ENCODE results near the gene ATP6V1G2. TPM values are rescaled to one million over a fixed set of nuclear protein-coding genes. Genes with fewer than 3 reads are reported as not detected.

Gene ATP6V1G2
- total and polyA plus RNA-seq, 2 of the 4 experiments (the other 2 are of a cell fraction): 1.4 to 6.5 TPM

- no peak for TF ChIP-seq SMC3 (IDR thresholded peaks at IDR 0.05; ENCODE audit: low read depth, low read length)
Measured at GRCh38 chr6:31572041-31572911, 25.9 kb upstream of the ATP6V1G2 start, which contains the start of gene LTA (continued).

DNA sequence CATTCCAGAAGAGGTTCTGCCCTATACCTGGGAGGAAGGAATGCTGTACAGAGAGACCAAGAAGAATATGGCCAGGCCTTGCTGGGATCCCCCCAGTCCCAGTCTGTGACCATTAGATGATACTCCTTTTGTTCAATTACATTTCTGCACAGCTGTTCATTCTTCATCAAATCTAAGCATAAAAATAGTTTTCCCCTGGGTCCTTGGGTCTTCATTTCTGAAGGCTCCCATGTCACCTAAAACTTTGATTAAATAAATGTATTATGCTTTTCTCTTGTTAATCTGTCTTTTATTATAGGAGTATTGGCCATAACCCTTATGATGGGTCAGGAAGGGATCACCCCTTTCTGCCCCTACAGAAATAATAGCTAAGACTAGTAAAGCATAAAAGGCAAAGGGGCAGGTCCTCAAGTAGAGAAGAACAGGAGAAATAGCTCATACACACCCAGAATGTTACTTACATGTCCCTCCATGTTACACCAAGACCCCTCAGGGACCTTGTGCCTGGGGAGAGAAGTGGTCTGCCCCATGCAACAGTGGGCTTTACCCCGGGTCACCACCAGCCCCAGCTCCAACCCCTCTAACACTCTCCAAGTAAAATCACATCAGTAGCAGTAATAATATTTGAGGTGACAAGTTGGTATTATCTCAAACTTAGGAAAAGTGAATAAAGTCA lies 23.6 kb upstream of the ATP6V1G2 start:
- H4K91ac ChIP-seq (ENCODE audit: insufficient read depth, low read depth, low read length): no peak overlapping the region
- H2BK120ac ChIP-seq (ENCODE audit: low read depth, low read length): no peak overlapping the region
- no CpG with 5 or more reads among the region's 1 CpG for WGBS, 2 experiments (ENCODE audit: extremely low coverage in 2 of 2, insufficient read length in 1 of 2)
- H3K27ac ChIP-seq (ENCODE audit: insufficient read depth, low read length): no peak overlapping the region
- CTCF ChIA-PET: interaction anchor here (0.7 kb wide), 1 partner anchor 607 kb away, joined by 3 read pairs; no protein-coding TSS in a partner anchor
- POLR2A ChIA-PET (ENCODE audit: unreplicated experiment): interaction anchor here (0.6 kb wide), 1 partner anchor 69 kb away, joined by 5 read pairs; no protein-coding TSS in a partner anchor
- peaks cover 31% of the 10 kb centered on the region for H3K27me3 ChIP-seq (ENCODE audit: control insufficient read depth, insufficient read depth, low read length)
- H2AK9ac ChIP-seq (replicated peaks; ENCODE audit: low read depth, low read length, poor library complexity): no peak overlapping the region
- no peak overlapping the region for H3K14ac ChIP-seq (replicated peaks; ENCODE audit: low read depth, low read length)
- no peak overlapping the region for H3K23ac ChIP-seq (ENCODE audit: low read depth, low read length)
- H2BK20ac ChIP-seq (ENCODE audit: low read depth, low read length): no peak overlapping the region
- H3K79me1 ChIP-seq (ENCODE audit: low read depth in 1 of 2, low read length in 2 of 2): no peaks in the 10 kb centered on the region
- ATAC-seq (ENCODE audit: low read depth): no peak
- no peak overlapping the region for H4K5ac ChIP-seq (ENCODE audit: low read depth, low read length)
- no TSS peak for BruUV-seq (replicated peaks)
- H3K18ac ChIP-seq (ENCODE audit: low read depth, low read length): no peak overlapping the region
- no peak for DNase-seq
- no peak overlapping the region for H2AK5ac ChIP-seq (ENCODE audit: low read depth, low read length)
- no peaks in the 10 kb centered on the region for H4K20me1 ChIP-seq (ENCODE audit: insufficient read depth, low read length)
- H3K4me3 ChIP-seq (ENCODE audit: insufficient read depth, low read depth, low read length): no peak overlapping the region
- in situ Hi-C loops (cut with MboI; ENCODE audit: low sequenced_read_pairs): no loop called here
- no peak overlapping the region for H2BK15ac ChIP-seq (ENCODE audit: low read depth, low read length)
- dilution Hi-C loops (cut with HindIII; ENCODE audit: low sequenced_read_pairs, unreplicated experiment): no loop called here
- TF ChIP-seq ELK1 (IDR thresholded peaks at IDR 0.05; ENCODE audit: borderline replicate concordance, low read depth, low read length) (no peak), NFE2L2 (IDR thresholded peaks at IDR 0.05; ENCODE audit: low read depth, low read length) (no peak), CEBPB (IDR thresholded peaks at IDR 0.05; ENCODE audit: low read depth, low read length) (no peak), MAFK (IDR thresholded peaks at IDR 0.05; ENCODE audit: low read depth, low read length) (no peak), RCOR1 (IDR thresholded peaks at IDR 0.05; ENCODE audit: insufficient replicate concordance, low read length) (no peak), BHLHE40 (IDR thresholded peaks at IDR 0.05; ENCODE audit: low read depth, low read length) (no peak), MAZ (IDR thresholded peaks at IDR 0.05; ENCODE audit: borderline replicate concordance, low read depth, low read length) (no peak), POLR2A (IDR thresholded peaks at IDR 0.05; ENCODE audit: low read depth, low read length) (no peak), SMC3 (IDR thresholded peaks at IDR 0.05; ENCODE audit: low read depth, low read length) (no peak), MXI1 (IDR thresholded peaks at IDR 0.05; ENCODE audit: borderline replicate concordance, low read depth, low read length) (no peak)
- no peaks in the 10 kb centered on the region for H3K36me3 ChIP-seq (ENCODE audit: control insufficient read depth, insufficient read depth, low read length)
- H3K4ac ChIP-seq (ENCODE audit: low read depth, low read length): no peak overlapping the region
- no peak overlapping the region for H2AFZ ChIP-seq (replicated peaks; ENCODE audit: low read length, poor library complexity)
- H2BK5ac ChIP-seq (ENCODE audit: low read depth, low read length, poor library complexity, severe bottlenecking): no peak overlapping the region
- no peak overlapping the region for H4K8ac ChIP-seq (ENCODE audit: low read depth in 2 of 2, low read length in 2 of 2)
- no peak overlapping the region for H3K9ac ChIP-seq (ENCODE audit: low read depth, low read length)
- no peak overlapping the region for H3K4me2 ChIP-seq (ENCODE audit: low read depth, low read length)
- intact Hi-C loops (cut with micrococcal nuclease): no loop called here
- H3K9me1 ChIP-seq (ENCODE audit: insufficient read depth, low read length): no peaks in the 10 kb centered on the region
- H3K9me3 ChIP-seq (ENCODE audit: control insufficient read depth, insufficient read depth, low read length): no peaks in the 10 kb centered on the region
- no peak overlapping the region for H3K56ac ChIP-seq (ENCODE audit: extremely low read depth, insufficient read depth, low read length)
- no peaks in the 10 kb centered on the region for H3K4me1 ChIP-seq (ENCODE audit: control insufficient read depth, insufficient read depth, low read length)
